ENCODE results near the gene NCSTN. TPM values are rescaled to one million over a fixed set of nuclear protein-coding genes. Genes with fewer than 3 reads are reported as not detected.

Gene NCSTN
- 75.6 and 89.0 TPM in 2 replicates for total RNA-seq

GRCh38 chr1:160342953-160343869 is at the start of gene NCSTN, which contains the start of gene COPA:
Gene NCSTN, plus strand, starts transcription at chr1:160343383. Its CDS starts 14 bp downstream, at chr1:160343397.
Gene COPA, minus strand, starts transcription at chr1:160343250. Its CDS starts 80 bp downstream, at chr1:160343170.

DNA sequence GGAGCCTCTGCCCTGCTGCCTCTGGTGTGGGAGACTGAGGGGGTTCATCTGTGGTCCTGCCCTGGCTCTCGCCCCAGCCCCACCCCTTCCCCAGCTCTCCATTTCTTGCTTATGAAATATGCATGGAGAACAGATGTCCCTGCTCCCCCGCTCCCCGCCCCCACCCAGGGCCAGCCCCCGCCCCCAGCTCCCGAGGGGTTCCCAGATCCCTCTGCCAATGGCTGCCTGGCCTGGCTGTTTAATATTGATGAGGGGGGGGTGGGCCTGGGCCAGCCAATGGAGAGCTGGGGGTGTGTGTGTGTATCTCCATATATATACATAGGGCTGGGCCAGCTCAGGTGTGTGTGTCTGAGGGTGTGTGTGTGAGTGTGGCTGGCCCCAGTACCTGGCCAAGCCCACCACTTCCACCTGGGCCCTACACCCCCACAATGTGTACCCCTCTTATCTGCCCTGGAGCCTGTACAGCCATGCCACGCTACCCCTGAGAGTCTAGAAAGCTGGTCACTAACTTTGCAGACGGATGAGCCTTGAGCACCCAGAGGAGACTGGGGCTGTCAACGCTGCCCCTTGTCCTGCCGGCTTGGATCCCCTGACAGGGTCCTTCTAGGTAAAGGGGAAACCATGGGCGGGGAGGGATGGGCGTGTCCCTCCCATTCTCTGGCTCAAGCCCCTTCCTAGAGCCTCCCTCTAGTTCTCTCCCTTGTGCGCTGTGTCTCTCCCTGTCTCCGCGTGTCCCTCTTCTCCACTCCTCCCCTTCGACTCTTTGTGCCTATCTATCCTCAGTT is 23.7 kb downstream of the NCSTN start, which contains the start of gene NHLH1:
Gene NHLH1 (plus strand): TSS at position 341 of the 785 bp plus-strand sequence. CDS start 3,661 bp downstream, outside the sequence.

DNA sequence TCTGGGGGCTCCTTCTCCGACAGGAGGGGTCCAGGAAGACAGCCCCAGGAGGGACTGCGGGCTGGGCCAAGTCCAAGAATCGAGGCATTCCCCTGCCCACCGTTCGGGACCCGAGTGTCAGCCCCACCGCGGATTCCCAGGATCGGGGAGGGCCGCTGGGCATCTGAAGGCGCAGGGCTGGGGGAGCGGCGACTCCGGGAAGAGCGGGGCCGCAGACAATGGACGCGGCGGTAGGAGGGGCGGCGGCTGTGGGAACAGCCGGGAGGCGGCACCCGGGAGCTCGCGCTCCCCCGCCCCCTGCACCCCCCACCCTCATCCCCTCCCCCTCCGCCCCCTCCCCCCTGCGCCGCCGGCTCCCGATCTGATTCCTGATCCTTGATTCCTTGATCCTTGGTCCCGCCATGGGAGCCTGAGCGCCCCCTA is 57.1 kb downstream of the NCSTN start, which contains the start of gene VANGL2:
Gene VANGL2 (plus strand): TSS at position 342 of the 423 bp plus-strand sequence. CDS start 15,274 bp downstream, outside the sequence.

Other genes with a start within 250 kb of the NCSTN start
- gene IGSF8, start 244.8 kb upstream of the NCSTN start, total RNA-seq = 10.4 and 11.4 TPM in 2 replicates
- 1.4 and 1.8 TPM in 2 replicates for gene ATP1A2, start 227.6 kb upstream of the NCSTN start, total RNA-seq
- gene ATP1A4, start 191.8 kb upstream of the NCSTN start, total RNA-seq = not detected in 2 replicates
- gene CASQ1, start 152.8 kb upstream of the NCSTN start, total RNA-seq = not detected in 2 replicates
- gene PEA15, start 138.0 kb upstream of the NCSTN start, total RNA-seq = 81.7 and 87.2 TPM in 2 replicates
- gene DCAF8, start 80.8 kb upstream of the NCSTN start, total RNA-seq = 54.7 and 56.3 TPM in 2 replicates
- 47.3 and 56.5 TPM in 2 replicates for gene PEX19, start 58.2 kb upstream of the NCSTN start, total RNA-seq
- gene COPA, start 133 bp upstream of the NCSTN start, total RNA-seq = 165 and 166 TPM in 2 replicates
- not detected in 2 replicates for gene NHLH1, start 23.7 kb downstream of the NCSTN start, total RNA-seq
- gene VANGL2, start 57.2 kb downstream of the NCSTN start, total RNA-seq = 0.20 and 1.6 TPM in 2 replicates
- not detected in 2 replicates for gene SLAMF6, start 179.9 kb downstream of the NCSTN start, total RNA-seq
- not detected in 2 replicates for gene CD84, start 236.1 kb downstream of the NCSTN start, total RNA-seq